Measurements from ENCODE around the gene TBC1D5. TPM values are rescaled to one million over a fixed set of nuclear protein-coding genes. Genes with fewer than 3 reads are reported as not detected.

Gene TBC1D5
- total RNA-seq, 1 donor from 2014 or later: 52.8 TPM

DNA sequence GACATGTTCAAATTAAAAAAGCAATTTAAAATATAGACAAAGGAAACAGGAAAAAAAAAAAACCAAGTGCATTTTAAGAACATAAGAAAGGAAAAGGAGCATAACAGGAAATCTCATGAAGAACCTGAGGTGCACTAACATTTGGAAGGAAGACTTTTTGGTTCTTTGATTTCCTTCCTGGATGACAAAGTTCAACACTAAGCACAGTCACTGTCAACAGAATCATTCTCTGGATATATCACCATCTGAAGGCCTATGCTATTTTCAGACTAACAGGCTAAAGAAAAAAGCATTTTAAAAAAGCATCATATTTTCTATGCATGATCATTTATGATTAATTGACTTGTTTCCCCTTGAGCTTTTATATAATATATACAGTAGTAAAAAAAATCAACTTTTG lies 508.0 kb downstream of the TBC1D5 start:
- peak in 1 of 2 donors; percentile 17 for DNase-seq (ENCODE audit: low read depth in 2 of 2)

DNA sequence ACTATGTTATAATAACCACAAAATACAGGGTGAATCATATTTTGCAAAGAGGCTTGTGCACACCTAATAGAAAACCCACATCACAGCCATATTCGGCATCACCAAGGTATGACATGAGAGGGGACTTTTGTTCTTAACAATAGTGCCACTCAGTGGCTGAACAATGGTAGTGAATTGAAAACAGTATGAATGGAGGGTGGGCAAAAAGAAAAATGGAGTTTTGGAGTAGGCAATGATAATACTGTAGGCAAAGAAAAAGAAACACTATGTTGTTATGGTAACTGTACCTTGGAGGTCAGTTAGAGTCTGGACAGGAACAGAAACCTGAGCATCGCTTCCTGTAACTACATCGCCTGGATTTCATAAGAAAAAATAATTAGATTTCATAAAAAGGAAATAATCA lies 509.0 kb downstream of the TBC1D5 start:
- peak; percentile 48 to 80 for DNase-seq (ENCODE audit: low read depth in 2 of 2)

DNA sequence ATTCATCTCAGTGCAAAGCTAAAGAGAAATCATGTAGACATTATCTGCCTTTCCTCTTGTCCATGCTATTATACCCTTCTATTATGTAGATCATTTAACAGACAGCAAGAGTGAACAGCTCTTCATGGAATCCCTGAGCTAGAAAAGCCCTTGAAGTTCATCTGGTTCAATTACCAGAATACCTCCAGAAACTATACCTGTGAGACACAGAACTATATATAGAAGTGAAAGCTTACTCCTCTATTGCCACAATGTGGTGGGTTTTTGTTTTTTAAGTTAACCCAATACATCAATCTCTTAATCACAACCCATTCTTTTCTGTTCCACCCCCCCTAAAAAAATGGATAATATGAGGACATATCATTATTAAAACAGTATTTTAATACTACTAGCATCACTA lies 510.0 kb downstream of the TBC1D5 start:
- DNase-seq (ENCODE audit: low read depth in 2 of 2): no peak

DNA sequence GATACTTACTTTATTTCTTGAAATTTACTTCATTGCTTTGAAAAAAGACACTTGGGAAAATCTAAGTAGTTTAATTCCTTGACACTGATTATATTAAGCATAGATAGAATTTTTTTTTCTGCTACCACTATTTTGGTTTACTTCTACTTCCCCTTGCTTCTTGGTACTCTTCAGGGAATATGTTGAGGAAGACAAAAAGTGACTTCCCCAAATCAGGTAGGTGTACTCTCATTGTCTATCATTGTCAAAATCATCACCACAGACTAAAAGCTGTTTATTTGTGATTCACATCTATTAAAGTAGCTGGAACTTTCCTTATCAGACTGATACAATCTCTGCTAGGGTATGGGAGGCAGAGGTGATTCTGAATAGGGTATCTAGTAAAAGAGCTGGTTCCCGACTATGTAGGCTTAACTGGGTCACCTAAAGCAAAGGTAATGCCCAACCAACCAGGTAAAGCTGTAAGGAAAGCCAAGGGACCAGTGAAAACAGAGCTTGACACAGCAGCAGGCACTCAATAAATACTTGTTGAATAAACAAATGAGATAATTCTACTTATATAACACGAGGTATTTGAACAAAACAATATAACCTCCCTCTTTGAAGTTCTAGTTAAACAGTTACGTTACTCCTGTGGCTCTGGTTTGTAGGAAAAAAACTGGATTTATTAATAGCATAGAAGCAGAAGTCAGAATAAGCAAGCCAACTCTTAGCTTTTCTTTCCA lies 510.7 kb downstream of the TBC1D5 start:
- no peak for DNase-seq (ENCODE audit: low read depth in 2 of 2)

DNA sequence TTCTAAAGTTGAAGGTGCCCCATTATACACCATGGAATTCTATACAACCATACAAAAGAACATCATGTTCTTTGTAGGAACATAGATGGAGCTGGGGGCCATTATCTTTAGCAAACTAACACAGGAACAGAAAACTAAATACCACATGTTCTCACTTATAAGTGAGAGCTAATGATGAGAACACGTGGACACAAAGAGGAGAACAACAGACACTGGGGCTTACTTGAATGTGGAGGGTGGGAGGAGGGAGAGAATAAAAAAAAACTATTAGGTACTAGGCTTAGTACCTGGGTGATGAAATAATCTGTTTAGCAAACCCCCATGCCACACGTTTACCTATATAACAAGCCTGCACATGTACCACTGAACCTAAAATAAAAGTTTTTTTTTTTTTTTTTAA lies 515.0 kb downstream of the TBC1D5 start:
- no peak for DNase-seq (ENCODE audit: low read depth in 2 of 2)

DNA sequence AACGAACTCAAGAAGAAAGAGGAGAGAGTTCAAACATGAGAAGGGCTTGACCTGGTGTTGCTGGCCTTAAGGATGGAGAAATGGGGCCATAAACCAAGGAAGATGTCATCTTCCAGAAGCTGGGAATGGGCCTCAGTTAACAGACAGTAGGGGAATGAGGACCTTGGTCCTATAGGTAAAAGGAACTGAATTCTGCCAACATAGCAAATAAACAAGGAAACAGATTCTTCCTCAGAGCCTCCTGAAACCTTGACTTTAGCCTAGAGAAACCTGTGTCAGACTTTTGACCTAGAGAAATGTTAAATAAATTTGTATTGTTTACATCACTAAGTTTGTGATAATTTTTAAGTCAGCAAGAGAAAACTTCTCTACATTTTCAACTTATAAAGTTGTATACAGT lies 520.9 kb downstream of the TBC1D5 start:
- DNase-seq (ENCODE audit: low read depth in 2 of 2): no peak

DNA sequence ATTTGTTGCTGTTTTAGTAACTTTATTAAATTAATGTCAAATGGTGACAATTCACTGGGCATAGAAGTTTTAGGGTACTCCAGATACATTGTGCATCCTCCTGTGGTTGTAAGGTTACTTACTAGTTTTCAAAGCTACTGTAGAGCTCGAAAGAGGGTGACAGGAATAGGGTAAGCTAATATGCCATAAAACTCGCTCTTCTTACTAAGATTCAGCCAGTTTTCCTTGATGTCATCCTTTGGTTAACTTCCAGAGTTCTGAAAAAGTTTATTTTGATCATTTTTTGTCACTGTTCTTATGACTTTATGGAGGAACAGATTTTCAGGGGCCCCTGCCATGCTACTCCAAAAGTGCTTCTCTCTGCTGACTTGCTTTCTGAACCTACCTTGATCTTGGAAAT lies 522.8 kb downstream of the TBC1D5 start:
- DNase-seq (ENCODE audit: low read depth in 2 of 2): no peak

DNA sequence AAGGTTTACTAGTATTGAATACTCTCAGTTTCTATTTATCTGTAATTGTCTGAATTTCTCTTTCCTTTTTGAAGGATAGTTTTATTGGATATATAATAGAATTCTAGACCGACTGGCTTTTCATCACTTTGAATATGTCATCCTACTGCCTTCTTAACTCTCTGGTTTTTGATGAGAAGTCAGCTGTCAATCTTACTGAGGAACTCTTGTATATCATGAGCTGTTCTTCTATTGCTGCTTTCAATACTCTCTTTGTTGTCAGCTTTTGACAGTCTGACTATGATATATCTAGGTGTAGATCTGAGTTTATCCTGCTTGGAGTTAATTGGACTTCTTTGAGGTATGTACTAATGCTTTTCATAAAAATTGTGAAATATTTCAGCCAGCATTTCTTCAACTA lies 523.8 kb downstream of the TBC1D5 start:
- no peak for DNase-seq (ENCODE audit: low read depth in 2 of 2)

DNA sequence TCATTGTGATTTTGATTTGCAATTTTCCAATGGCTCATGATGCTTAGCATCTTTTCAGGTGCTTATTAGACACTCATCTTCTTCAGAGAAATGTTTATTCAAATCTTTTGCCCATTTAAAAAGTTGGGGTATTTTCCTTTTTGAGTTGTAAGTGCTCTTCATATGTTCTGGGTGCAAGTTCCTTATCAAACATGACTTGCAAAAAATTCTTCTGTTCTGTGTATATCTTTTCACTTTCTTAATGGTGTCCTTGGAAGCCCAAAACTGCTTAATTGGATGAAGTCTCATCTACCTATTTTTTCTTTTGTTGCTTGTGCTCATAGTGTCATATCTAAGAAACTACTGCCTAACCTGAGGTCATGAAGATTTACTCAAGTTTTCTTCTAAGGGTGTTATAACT lies 524.8 kb downstream of the TBC1D5 start:
- DNase-seq (ENCODE audit: low read depth in 2 of 2): no peak

DNA sequence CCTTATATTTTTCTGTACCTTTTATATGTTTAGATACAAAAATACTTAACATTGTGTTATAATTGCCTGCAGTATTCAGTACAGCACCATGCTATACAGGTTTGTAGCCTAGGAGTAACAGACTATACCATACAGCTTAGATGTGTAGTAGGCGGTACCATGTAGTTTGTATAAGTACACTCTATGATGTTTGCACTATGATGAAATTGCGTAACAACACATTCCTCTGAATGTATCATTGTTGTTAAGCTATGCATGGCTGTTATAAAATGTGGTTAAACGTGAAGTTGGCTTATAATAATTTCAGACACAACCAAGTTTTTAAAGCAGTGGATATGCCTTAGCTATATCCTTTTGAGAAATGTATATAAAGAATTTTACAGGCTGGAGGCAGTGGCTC lies 529.3 kb downstream of the TBC1D5 start:
- DNase-seq (ENCODE audit: low read depth in 2 of 2): no peak

DNA sequence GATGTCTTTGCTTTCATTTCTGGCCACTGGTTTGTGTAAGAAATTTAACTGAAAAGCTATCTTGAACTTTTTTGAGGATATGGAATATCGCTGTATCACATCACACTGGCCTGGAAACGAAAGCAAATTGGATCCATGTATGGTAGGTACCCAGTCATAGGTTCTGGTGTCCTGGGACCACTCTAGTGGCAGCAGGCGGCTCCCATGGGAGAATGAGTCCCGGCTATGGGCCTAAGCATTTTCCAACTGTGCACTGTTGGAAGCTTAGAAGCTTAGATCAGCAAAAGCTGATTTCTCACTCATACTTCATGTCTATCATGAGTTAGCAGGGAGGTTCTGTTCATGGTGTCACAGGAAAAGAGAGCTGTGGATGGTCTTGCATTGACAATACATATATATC lies 534.5 kb downstream of the TBC1D5 start:
- DNase-seq (ENCODE audit: low read depth in 2 of 2): no peak

DNA sequence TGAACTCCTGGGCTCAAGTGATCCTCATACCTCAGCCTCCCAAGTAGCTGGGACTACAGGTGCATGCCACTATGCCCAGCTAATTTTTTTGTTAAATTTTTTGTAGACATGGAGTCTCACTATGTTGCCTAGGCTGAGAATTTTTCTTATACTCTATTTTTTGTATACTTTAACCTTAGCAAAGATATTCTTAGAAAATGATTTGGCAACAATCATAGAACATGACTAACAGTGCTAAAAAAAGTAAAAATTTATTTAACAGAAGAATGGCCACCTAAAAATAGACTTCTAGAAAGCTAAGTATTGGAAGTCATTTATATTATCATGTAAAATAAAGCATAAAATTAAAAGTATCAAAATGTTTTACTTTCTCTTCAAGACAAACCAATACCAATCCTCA lies 535.4 kb downstream of the TBC1D5 start:
- DNase-seq (ENCODE audit: low read depth in 2 of 2): no peak

DNA sequence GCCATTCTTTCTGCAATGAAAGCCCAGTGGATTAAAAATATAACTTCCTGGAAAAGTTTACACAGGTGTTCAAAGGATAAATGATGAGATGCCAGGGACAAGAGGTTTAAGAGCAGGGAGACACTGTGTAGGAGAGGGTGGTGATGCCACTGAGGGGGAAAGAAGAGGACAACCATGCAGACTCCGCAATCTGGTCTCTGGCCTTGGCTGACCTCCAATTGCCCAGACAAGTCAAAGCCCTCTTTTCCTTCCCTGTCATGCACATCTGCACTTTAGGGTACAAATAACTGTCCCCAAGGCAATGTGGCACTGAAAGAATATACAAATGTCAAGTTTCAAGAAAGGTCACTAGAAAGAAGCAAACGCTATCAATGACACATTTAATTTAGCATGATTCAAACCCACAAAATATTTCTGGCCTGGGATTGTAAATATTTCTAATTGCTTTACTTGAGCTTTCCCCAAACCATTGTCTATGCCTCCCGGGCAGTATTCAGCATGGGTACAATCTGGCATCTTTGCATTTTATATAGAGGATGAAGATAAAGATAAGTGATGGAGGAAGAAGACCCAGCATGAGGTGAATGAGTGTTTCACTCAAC lies 538.3 kb downstream of the TBC1D5 start:
- DNase-seq (ENCODE audit: low read depth in 2 of 2): no peak

DNA sequence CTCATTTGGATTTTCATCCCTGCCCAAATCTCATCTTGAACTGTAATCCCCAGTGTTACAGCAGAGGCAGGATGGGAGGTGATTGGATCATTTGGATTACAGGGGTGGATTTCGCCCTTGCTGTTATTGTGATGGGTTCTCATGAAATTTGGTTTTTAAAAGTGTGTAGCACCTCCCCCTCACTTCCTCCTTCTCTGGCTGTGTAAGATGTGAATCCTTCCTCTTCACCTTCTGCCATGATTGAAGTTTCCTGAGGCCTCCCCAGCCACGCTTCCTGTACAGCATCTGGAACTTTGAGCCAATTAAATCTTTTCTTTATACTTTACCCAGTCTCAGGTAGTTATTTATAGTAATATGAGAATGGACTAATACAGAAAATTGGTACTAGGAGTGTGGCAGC lies 540.9 kb downstream of the TBC1D5 start:
- DNase-seq (ENCODE audit: low read depth in 2 of 2): no peak

DNA sequence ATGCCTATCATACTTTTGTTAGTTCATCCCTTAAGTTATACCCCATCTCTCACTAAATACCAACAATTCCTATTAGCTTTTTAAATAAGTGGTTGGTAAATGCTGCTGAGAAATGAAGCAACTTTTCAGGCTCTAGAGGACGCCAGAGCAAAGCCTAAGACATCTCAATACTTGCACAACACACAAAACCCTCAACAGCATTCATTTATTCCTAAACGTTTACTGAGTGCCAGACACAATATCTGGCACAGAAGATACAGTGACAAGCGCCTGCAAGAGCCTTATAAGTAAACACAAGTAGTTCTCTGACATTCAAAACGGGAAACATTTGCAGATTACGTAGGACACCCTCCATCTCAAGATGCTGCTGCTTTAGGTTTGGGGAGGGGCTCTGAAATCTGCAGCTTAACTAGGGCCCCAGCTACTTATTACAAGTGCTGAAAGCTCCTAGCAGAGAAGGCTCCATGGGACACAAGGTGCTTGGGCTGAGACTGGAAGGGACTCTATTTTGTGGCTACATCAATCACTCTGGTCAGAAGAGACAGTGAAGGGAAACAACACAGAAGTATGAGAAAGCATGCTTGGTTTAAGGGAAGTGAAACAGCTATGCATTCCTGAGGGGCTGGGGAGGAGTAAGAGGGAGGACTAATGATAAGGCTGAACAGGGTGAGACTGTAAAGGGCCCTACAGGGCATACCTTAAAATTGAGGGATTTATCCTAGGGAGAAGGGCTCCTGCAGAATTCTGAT lies 546.4 kb downstream of the TBC1D5 start:
- DNase-seq (ENCODE audit: low read depth in 2 of 2): no peak

DNA sequence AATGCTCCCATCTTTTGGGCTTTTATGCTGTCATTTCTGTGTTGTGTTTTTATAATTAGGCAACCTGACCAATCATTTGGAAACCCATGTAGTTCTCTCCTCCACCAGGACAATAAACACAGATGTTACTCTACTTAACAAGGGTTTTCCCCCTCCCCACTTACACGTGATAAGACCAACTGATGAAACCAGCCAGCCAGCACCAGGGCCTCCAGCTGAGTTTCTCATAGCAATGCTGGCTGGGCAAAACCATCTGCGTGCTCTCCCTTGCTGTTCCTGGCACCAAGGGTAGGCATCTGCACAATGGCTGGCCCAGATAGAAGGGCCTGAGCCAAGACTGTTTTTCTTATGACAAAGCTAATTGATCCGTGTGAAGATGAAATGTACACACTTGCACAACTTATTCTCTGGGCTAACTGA lies 547.2 kb downstream of the TBC1D5 start:
- no peak for DNase-seq (ENCODE audit: low read depth in 2 of 2)

DNA sequence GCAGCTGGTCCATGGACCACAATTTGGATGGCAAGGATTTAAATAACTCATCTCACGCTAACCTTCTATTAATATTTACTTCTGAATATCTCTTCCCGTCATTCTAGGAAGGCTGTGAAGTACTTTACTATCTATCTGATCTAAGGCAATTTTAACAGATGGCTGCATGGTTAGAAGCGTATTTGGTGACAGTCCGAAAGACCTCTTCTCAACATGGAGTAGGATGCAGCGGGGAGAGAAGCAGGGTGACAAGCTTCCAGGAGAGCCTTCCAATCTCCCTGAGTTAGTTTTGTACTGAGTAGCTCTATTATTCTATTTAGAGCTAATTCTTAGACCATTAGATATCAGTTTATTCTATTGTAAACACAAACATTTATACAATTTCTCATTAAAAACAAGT lies 548.3 kb downstream of the TBC1D5 start:
- no peak for DNase-seq (ENCODE audit: low read depth in 2 of 2)

DNA sequence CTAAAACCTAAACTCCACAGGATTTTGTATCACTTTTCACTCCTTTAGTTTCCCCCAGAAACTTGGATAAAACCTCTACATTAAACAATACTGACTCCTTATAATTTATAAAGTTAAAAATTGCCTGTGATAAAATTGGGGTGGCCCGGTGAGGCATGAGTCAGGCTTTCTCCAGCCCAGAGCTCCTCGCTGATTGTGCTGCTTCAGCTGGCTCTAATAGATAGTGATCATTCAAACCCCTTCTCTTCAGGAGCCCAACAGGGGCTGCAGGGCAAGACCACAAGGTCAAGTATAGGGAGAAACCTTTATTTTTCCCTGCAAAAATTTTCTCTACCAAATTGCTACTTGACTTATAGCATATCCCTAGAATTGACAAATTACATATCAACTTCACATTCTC lies 549.4 kb downstream of the TBC1D5 start:
- DNase-seq (ENCODE audit: low read depth in 2 of 2): no peak

DNA sequence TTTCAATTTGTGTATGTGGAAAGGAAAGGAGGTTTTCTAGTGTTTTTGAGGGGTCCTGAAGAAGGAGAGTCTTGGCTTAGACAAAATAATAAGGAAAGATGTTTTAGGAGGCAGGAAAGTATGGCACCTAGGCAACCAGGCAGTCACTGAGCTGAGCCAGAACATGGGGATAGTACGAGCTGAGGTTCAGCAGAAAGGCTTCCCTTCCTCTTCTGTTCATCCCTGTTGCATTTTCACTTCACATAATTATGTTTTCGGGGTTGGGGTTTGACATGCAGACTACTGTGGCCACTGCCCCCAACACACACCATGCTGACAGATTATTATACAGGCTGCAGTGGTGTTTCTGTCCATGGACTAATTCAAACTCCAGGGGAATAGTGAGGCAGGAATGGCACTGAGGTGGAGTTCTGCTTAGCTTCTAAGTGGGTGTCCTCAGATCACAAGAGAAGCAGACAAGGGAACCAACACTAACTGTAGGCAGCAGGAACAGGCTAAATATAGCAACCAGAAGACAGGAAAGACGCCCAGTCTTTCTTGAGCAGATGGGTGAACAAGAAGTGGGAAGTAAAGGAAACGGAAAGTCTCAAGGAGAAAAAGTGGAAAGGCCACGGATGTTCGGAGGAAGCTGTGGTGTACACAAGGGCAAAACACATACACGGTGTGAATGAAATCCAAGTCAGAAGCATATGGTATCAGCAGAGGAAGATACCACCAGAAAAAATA lies 551.9 kb downstream of the TBC1D5 start:
- DNase-seq (ENCODE audit: low read depth in 2 of 2): no peak

DNA sequence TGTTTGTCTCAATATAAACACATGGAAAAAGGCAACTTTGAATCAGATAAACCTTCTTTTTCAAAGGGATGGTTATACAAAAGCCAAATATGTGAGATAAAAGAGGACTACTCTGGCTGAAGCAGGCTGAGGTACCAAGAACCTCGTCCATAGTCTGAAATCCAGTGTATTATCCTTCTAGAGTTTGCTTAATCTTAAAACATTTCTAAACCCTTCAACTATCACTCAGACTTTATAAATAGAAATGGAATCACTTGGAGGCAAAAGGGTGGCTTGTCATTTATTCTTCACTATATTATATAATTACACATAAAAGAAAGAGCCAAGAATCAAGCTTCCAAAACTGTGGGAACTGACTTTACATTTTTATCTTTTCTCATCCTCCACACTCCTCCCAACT lies 554.1 kb downstream of the TBC1D5 start:
- DNase-seq (ENCODE audit: low read depth in 2 of 2): no peak

DNA sequence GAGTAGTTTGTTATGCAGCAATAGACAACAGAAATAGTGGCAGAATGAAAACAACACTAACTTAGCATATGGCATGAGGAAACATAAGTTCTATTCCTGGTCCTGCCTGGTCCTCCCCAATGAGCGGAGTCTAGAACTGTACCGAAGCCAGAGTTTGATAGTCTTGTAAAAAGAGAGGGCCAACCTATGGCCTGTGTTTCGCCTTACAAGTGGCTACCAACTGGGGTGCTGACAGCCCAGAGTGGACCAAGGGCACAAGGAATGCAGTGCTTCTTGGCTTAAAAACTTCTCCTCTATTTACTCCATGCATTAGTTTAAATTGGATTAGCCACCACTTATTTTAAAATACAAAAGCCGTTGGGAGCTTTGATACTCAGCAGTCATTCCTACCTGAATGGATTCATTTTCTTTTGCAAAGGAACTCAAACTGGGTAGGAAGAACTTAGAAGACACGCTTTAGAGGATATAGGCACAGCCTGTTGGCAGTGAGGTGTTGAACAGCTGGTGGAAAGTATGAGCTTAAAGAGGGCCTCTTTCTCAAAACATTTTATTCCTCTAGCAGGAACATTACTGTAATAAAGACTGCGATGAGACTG lies 554.7 kb downstream of the TBC1D5 start:
- DNase-seq (ENCODE audit: low read depth in 2 of 2): no peak

Data from dermis microvascular lymphatic vessel endothelial cell (primary cell).